Fibroblast of peridontal ligament (primary cell): ENCODE results near the gene LRP11.
"Not testable (repeated sequence)": the region's sequence is repeated elsewhere in the genome, so short reads cannot be mapped to it uniquely, and the experiment has no call there.

Experiments used
- DNase-seq: peaks from one replicate; pipeline ENCODE4 v3.0.0-alpha.2; 2010; ENCODE audit errors: extremely low read depth

Gene LRP11

DNA sequence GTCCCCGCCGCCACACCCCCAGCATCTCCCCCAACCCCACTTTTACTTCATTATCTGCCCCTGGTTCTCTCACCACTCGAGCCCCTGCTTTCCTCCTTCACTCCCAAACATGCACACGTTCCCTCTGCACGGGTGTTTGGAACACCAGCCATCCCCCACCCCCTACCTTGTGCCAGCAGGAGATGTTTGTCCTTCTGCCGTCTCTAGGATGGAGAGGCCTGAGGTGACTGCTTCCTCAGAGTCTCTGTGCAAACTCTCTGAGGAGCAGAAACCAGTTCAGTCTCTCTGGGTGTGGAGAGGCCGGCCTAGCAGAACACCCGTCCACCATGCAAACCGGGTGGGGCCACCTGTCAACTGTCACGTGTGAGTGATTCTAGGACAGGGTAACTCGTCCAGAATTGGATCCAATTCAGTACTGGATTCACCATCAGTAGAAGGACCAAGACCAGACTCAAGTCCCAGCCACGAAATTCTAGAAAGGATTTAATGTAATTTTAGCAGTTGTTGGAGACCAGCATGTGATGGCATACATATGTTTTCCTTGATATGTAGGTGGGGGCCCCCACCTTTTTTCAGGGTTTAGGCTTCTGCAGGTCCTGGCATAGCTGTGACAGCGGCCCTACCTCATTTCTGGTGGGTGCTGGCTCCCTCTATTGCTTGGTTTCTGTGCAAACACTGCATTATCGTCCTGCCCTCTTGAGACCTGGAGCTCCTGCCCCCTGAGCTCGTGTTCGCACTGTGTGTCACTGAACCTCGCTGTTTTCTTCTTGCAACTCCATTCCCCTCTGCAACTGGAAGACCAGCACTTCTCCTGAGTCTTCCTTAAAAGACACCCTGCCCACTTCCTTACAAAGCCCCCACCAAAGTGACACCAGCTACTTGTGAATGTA lies 33.9 kb upstream of the LRP11 start, which contains the start of gene RAET1E:
Gene RAET1E, minus strand, starts transcription at position 259 of the 890 bp plus-strand sequence. CDS start 7,212 bp downstream, outside the sequence.
- no peak for DNase-seq

DNA sequence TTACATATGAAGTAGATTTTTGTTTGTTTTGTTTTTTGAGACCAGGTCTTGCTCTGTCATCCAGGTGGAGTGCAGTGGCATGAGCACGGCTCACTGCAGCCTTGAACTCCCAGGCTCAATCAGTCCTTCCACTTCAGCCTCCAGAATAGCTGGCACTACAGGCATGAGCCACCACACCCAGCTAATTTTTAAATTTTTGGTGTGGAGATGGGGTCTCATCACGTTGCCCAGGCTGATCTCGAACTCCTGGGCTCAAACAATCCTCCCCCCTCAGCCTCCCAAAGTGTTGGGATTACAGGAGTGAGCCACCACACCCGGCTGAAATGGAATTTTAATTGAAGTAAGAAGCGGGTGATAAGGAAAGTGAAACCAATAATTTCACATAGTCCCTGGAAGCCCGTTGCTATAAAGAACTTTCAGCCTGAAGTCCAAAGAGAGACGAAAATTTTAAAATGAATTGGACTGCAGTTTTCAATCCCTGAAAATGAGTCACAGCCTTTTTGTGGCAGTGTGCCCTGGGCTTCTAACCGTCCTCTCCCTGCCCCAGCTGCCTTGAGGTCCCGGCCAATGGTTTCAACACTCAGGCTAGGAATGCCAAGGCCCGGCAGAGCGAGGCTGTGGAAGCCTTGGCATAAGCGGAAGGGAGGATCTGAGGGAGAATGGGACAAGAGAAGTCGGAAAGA lies 33.0 kb upstream of the LRP11 start:
- peak; percentile 99 for DNase-seq

DNA sequence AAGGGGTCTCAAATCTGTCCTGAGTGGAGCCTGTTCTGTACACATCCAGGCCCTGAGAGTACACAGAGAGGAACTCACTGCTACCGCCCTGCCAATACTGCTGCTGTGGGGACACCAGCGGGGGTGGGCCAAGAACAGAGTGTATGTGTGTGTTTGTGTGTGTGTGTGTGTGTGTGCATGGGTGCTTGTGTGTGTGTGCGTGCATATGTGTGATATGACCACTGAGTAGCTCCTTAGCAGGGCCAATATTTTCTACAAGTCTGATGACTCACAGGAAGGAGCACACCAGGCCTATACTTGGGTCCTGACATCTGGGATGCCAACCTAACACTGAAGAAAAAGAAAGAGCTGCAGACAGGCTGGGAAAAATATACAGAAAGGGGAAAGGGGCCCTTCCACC lies 32.3 kb upstream of the LRP11 start:
- DNase-seq, result peak; percentile 18

DNA sequence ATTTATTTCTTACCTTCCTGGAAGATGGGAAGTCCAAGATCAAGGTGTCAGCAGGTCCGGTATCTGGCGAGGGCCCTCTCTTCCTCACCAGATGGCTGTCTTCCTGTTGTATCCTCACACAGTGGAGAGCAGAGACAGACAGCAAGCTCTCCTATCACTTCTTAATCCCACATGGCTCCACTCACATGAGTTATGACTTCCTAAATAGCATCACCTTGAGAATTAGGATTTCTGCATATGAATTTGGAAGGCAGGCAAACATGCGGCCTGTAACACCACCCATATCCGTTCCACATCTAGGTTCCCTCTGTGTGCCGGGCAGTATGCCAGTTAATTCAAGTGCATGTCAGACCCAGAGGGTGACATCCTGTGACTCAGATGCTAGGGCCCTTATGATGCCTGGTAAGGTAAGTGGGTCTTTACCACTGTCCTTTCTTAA lies 31.7 kb upstream of the LRP11 start:
- DNase-seq, result no peak

DNA sequence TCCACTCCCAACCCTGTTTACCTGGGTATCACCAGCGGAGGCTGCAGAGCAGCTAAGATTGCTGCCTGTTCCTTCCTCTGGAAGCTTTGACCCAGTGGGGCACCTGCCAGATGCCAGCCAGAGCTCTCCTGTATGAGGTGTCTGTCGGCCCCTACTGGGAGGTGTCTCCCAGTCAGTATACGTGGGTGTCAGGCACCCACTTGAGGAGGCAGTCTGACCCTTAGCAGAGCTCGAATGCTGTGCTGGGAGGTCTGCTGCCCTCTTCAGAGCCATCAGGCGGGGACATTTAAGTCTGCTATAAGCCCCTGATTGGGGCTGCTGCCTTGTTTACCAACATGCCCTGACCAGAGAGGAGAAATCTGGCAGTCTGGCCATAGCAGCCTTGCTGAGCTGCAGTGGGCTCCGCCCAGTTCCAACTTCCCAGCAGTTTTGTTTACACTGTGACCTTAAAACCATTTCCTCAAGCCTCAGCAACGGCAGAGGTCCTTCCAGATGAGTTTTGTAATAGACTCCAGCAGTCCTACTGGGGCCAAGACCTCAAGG lies 31.0 kb upstream of the LRP11 start:
- DNase-seq, result peak; percentile 96

DNA sequence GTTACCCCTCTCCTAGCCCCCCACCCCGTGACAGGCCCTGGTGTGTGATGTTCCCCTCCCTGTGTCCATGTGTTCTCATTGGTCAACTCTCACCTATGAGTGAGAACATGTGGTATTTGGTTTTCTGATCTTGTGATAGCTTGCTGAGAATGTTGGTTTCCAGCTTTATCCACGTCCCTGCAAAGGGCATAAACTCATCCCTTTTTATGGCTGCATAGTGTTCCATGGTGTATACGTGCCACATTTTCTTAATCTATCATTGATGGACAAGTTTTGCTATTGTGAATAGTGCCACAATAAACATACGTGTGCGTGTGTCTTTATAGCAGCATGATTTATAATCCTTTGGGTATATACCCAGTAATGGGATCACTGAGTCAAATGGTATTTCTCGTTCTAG lies 27.7 kb upstream of the LRP11 start:
- not testable (repeated sequence) for DNase-seq

DNA sequence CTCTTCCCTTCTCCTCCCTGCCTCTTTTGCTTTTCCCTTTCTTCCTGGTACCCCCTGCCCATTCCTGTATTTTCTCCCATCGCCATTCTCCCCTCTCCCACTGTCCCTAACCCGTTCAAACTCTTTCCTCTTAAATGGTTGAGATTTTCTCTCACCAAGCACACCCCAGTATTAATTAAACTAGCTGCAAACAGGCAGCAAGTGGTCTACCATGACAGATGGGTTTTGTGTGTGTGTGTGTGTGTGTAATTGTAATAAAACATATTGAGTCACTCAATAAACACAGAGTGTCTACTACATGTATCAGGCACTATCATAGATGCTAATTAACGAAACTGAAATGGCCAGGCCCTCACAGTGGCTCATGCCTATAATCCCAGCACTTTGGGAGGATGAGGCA lies 27.1 kb upstream of the LRP11 start:
- DNase-seq, result no peak

DNA sequence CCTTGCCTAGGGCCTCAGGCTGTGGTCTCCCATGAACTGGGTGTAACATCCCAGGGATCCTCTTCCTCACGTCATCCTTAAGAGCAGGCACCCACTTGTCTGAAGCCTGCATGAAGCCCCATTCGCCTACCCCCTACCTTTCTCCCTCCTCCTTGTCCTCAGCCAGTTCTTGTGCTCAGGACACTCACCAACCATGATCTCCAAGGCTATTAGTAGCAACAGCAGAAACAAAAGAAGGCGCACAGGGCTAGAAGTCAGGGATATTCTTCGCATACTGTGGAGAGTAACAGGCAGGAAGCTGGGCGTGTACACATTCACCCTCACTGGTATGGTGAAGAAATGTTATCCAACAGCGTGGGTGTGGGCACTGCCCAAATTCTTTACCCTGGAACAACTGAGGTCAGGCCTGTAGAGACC lies 26.5 kb upstream of the LRP11 start:
- DNase-seq, result no peak

DNA sequence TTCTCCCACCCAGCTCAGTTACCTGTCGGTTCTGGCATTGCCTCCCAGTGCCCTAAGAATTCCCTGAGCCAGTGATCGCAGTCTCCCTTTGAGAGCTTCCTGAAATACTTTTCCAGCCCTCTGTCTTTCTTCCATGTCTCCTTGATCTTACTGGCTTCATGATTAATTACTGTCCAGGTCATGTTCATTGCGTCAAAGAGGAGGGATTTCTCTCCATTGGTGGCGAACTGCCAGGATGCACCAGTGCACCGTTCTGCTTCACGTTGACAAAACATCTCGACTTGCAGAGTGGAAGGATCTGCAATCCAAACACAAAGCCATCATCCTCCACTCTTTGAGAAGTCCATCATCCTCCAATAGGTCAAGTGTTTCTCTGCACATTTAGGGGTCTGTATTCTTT lies 25.2 kb upstream of the LRP11 start:
- no peak for DNase-seq

DNA sequence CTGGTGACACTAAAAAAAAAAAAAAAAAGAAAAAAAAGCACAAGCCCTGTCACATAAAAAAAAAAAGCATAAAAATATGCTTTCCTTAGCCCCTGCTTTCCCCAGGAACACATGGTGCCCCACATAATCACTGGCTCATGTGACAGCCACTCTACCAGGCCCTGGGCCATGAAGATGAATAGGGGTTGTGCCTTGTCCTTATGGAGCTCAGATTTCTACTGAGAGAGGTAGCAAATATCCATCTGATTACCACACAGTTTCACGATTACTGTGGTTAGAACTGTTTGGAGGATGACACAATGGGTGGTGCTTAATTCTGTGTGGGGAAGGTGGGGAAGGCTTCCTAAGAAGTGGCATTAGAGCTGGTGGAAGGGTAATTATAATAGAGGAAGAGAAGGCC lies 24.5 kb upstream of the LRP11 start:
- DNase-seq, result peak; percentile 66

DNA sequence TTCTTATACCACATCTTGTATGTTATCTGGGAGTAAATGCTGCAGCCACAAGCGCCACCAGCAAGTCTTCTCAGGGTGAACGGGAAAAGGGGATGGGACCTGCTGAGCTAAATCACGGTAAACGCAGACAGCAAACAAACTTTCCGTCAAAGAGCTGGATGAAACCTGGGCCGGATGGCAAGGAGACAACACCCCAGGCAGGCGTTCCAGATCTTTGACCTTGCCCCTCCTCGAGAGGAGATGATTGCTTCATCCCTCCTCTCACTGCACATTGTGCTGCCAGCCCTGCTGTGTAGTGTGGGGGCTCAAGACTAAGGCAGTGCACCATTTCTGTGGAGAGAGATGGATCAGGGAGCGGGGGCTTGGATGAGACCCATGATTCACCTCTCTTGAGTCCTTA lies 23.9 kb upstream of the LRP11 start:
- no peak for DNase-seq

DNA sequence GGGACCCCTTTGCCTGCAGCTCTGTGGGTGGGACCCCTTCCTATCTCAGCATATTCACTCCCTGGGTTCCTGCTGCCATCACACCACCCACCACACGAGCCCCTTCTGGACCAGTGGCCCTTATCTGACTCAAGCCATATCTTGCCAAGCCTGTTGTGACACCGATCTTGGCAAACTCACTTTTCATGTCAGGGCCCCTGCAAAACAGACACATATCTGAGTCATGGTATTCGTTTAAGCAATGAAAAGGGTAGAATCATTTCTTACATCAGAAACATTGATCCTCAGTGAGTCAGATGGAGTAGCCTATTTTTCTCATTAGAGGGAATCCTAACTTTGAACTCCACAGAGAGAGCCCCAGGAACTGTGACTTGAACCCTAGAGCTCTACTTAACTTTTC lies 23.2 kb upstream of the LRP11 start:
- DNase-seq, result peak; percentile 94

DNA sequence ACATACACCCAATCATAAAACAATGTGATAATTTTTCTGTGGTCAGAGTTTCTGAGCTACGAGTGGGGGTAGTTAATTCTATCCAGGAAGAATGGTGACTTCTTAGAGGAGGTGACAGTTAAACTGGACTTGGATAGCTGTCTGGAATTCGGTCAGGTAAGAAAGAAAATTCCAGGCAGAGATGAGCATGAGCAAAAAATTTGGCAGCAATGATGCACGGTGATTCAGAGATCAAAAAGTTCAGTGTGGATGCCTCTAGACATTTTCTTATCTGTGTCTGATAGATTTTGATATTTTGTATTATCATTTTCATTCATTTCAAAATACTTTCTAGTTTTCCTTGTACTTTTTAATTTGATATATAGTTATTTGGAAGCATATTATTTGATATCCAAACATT lies 21.7 kb upstream of the LRP11 start:
- DNase-seq, result no peak

DNA sequence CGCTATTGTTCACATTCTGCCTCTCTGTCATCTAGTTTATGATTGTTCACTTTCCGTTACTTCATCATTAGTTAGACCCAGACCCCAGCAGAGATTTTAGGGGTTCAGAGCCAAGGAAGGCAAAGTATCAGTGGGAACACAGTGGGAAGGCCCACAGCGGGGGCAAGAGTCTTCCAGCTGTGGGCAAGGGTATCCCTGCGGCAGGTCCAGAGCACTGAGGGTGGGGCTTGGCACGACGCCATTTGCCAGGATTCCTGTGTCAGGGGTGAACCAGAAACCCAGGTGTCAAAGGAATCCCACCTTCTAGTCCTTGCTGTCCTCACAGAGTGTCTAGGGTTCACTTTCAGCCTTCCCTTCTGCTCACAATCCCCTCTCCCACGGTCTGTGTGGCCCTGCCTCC lies 20.5 kb upstream of the LRP11 start:
- no peak for DNase-seq

DNA sequence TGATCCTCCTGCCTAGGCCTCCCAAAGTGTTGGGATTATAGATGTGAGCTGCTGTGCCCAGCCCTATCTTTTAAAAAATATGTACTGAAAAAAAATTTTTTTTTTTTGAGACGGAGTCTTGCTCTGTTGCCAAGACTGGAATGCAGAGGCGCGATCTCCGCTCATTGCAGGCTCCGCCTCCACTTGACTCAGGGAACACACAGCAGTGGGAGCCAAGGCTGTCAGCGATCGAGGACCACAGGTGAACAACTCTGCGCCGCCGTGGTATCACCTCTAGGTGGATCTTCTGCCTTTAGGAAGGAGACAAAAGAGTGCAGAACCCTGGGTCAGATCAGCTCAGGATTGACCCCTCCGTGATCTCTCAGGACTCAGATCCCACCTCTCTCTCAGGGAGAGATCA lies 20.1 kb upstream of the LRP11 start:
- no peak for DNase-seq

DNA sequence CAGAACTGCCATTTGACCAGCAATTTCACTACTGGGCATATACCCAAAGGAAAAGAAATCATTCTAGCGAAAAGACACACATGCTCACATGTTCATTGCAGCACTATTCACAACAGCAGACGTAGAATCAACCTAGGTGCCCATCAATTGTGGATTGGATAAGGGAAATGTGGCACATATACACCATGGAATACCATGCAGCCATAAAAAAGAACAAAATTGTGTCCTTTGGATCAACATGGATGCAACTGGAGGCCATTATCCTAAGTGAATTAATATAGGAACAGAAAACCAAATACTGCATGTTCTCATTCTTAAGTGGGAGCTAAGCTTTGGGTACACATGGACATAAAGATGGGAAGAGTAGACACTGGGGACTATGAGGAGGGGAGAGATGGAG lies 17.7 kb upstream of the LRP11 start:
- no peak for DNase-seq

DNA sequence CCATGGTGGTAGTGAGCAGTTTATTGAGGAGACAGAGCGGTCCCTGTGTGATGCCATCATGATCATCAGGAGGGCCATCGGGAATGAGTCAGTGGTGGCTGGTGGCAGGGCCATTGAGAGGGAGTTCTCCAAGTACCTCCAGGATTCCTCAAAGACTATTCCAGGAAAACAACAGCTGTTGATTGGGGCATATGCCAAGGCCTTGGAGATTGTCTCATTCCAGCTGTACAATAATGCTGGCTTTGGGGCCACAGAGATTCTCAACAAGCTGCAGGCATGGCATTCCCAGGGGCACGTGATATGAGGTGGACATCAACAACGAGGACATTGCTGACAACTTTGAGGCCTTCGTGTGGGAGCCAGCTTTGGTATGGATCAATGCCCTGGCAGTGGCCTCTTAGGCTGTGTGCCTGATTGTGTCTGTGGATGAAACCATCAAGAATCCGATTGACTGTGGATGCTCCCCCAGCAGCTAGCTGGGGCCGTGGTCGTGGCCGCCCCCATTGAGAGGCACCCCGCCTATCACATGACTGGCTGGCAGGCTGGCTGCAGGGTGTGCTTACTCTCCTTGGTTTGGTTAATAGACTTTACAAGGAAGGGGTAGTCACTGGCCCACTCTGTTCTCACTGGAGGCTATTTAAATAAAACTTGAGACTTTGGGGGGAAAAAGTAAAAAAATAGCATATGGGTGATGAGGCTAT lies 17.1 kb upstream of the LRP11 start:
- no peak for DNase-seq

DNA sequence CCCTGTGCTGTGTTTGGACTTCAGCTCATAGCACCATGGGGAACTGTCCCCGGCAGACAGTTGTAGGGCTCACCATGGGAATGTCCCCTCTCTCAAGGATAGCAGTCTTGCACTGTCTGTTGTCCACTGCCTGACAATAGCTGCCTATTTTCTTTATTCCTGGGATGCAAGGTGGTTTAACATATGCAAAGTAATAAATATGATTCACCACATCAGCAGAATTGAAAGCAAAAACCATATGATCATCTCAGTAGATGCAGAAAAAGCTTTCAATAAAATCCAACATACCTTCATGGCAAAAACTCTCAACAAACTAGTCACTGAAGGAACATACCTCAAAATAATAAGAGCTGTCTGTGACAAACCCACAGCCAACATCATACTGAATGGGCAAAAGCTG lies 13.5 kb upstream of the LRP11 start:
- no peak for DNase-seq

DNA sequence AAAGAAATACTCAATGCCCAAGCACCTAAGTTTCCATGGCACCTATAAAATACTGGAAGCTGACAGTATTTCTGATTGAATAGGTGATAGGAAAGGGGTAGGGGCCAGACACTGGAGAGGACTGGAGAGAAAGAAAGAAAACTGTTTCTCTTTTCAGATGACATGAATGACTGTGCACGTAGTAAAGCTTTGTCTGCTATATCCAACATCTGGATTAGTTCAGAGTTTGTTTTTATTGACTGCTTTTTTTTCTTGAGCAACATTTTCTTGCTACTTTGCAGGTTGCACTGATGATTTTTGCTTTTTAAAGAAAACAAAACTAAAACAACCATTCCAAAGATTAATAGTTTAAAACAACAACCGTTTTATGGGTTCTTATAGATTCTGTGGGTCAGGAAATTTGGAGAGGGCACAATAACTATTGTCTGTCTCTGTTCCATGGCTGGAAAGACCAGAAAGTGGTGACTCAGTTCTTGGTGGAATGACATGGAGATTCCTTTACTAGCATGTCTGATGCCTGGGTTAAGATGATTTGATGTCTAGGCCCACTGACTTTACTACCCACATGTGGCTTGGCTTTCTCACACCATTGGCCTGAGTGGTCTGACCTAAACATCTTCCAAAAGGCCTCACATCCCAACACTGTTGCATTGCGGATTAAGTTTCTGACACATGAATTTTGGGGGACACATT lies 12.2 kb upstream of the LRP11 start:
- no peak for DNase-seq

DNA sequence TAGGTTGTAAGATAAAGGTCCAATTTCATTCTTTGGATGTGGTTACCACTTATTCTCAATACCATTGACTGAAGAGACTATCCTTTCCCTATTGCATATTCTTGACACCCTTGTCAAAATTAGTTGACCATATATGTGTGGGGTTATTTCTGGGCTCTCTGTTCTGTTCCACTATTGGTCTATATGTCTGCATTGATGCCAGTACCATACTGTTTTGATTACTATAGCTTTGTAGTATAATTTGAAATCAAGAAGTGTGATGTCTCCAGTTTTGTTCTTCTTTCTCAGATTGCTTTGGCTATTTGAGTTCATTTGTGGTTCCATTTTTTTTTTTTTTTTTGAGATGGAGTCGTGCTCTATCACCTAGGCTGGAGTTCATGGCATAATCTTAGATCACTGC lies 8.1 kb upstream of the LRP11 start:
- no peak for DNase-seq

DNA sequence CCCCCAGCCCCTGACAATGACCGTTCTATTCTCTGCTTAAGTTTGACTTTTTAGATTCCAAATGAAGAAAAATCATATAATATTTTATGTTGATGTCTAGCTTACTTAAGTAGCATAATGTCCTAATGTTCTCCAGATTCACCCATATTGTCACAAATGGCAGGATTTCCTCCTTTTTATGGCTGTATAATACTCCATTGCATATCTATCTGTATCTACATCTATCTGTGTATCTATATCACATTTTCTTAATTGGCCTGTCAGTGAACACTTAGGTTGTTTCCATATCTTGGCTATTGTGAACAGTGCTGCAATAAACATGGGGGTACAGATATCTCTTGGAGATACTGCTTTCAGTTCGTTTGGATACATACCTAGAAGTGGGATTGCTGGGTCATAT lies 7.0 kb upstream of the LRP11 start:
- no peak for DNase-seq
